Right atrium auricular region (tissue), 2 donors: ENCODE results near the gene CCDC91. TPM values are rescaled to one million over a fixed set of nuclear protein-coding genes. Genes with fewer than 3 reads are reported as not detected.
"Not testable (repeated sequence)": the region's sequence is repeated elsewhere in the genome, so short reads cannot be mapped to it uniquely, and the experiment has no call there.

Experiments
- DNase-seq: peaks from one replicate; pipeline ENCODE4 v3.0.0-alpha.2; 2019; ENCODE audit warnings: low spot score
- H3K27ac ChIP-seq, 2 donors: fragments of 200-600 bp; sonication (generic); 1 replicate in 1 of 2; 2 replicates in 1 of 2; pipeline ENCODE4 v1.5.1; 2016 to 2019
- H3K27me3 ChIP-seq, 2 donors: fragments of 200-600 bp; sonication (generic); one replicate each; pipeline versions ENCODE4 v1.5.1 to v1.6.0; 2017 to 2019
- H3K36me3 ChIP-seq: fragments of 200-600 bp; sonication (generic); one replicate; pipeline ENCODE4 v1.5.1; 2016
- H3K4me1 ChIP-seq, 2 donors: fragments of 200-600 bp; sonication (generic); one replicate each; pipeline versions ENCODE4 v1.5.1 to v1.6.0; 2017 to 2019
- H3K4me3 ChIP-seq, 2 donors: fragments of 200-600 bp; sonication (generic); 1 replicate in 1 of 2; 2 replicates in 1 of 2; pipeline ENCODE4 v1.5.1; 2017 to 2019; ENCODE audit warnings: mild to moderate bottlenecking in 1 of 2, moderate library complexity in 1 of 2
- H3K9me3 ChIP-seq, 2 donors: fragments of 200-600 bp; sonication (generic); one replicate each; pipeline ENCODE4 v1.5.1; 2019
- total RNA-seq, 2 donors: library from RNA; depleted of rRNA; stranded (reverse); fragments of >200 nt; gene quantifications; one replicate each; pipeline ENCODE4 v1.1.0, GENCODE V29; 2016
- TF ChIP-seq, protein P1 (sequence below), 2 donors: fragments of 200-600 bp; sonication (generic); IDR thresholded peaks; one replicate each; pipeline ENCODE4 v1.5.1; 2019; ENCODE audit warnings: antibody characterized with exemption in 2 of 2

CCDC91 gene
- total RNA-seq, 2 donors from 2014 or later: 33.6 to 36.1 TPM

DNA sequence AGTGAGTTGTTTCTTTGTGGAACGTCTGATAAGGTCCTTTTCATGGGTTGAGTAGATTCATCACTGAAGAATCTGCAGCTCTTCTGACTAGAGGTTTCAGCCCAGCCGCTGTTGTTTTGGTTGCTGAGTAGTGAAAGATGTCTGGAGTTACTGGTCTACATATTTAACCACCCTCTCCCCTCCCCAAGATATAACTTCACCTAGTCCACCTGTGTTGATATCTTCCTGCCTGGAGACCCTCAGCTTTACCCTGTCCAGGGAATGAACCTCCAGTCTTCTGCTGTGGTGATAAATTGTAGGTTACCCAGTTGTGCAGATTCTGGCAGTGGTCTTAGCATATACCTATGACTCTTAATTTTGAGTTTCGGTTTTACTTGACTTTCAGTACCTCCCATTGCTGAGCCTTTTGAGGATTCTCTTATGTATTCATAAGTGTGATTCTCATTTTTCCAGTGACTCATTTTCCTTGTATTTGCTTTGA, 62.9 kb downstream of the CCDC91 start:
- Histone ChIP-seq H3K9me3 (no peaks in the 10 kb centered on the region), H3K27me3 (no peaks in the 10 kb centered on the region), H3K4me1 (peaks cover 0 to 18% of the 10 kb centered on the region in 2 donors), H3K27ac (no peak overlapping the region), H3K36me3 (no peaks in the 10 kb centered on the region), H3K4me3 (no peak overlapping the region)
- TF ChIP-seq, protein P1, sequence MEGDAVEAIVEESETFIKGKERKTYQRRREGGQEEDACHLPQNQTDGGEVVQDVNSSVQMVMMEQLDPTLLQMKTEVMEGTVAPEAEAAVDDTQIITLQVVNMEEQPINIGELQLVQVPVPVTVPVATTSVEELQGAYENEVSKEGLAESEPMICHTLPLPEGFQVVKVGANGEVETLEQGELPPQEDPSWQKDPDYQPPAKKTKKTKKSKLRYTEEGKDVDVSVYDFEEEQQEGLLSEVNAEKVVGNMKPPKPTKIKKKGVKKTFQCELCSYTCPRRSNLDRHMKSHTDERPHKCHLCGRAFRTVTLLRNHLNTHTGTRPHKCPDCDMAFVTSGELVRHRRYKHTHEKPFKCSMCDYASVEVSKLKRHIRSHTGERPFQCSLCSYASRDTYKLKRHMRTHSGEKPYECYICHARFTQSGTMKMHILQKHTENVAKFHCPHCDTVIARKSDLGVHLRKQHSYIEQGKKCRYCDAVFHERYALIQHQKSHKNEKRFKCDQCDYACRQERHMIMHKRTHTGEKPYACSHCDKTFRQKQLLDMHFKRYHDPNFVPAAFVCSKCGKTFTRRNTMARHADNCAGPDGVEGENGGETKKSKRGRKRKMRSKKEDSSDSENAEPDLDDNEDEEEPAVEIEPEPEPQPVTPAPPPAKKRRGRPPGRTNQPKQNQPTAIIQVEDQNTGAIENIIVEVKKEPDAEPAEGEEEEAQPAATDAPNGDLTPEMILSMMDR (IDR thresholded peaks at IDR 0.05): no peak
- DNase-seq: no peak

DNA sequence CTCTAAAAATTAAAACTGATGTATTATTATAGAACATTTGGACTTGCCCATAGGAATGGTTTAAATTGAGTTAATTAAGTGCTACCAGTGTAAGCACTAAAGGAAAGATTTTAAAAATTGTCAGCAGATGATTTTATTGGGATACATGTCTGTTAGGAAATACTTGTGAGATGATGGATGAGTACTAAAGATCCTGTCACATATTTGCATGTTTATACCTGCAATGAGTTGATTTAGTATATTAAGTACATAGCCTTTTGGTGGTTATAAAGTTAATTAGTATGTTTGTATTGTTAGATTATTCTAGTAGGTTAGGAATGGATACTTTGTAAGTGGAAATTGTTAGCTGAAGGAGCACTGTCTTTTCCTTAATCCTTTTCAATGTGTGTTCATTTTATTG, 67.2 kb downstream of the CCDC91 start:
- H3K36me3 ChIP-seq: no peaks in the 10 kb centered on the region
- H3K9me3 ChIP-seq: no peaks in the 10 kb centered on the region
- no peak overlapping the region for H3K27ac ChIP-seq
- H3K4me3 ChIP-seq: no peak overlapping the region
- TF ChIP-seq, protein P1 (IDR thresholded peaks at IDR 0.05): no peak
- H3K4me1 ChIP-seq: no peaks in the 10 kb centered on the region
- no peak for DNase-seq
- H3K27me3 ChIP-seq: no peaks in the 10 kb centered on the region

- H3K27ac ChIP-seq: no peak overlapping the region
- H3K4me1 ChIP-seq: no peaks in the 10 kb centered on the region
- no peaks in the 10 kb centered on the region for H3K9me3 ChIP-seq
- no peaks in the 10 kb centered on the region for H3K27me3 ChIP-seq
- H3K4me3 ChIP-seq: no peak overlapping the region
- no peak for DNase-seq
- TF ChIP-seq, protein P1 (IDR thresholded peaks at IDR 0.05): no peak
- no peaks in the 10 kb centered on the region for H3K36me3 ChIP-seq
Observed at GRCh38 chr12:28258998-28259397, 68.7 kb downstream of the CCDC91 start.

- TF ChIP-seq, protein P1 (IDR thresholded peaks at IDR 0.05): no peak
- Histone ChIP-seq H3K36me3 (no peaks in the 10 kb centered on the region), H3K4me3 (no peak overlapping the region), H3K27me3 (no peaks in the 10 kb centered on the region), H3K27ac (no peak overlapping the region), H3K4me1 (no peaks in the 10 kb centered on the region), H3K9me3 (peaks cover 0 to 4% of the 10 kb centered on the region in 2 donors)
- no peak for DNase-seq
Observed at GRCh38 chr12:28265435-28266042, 75.3 kb downstream of the CCDC91 start.

DNA sequence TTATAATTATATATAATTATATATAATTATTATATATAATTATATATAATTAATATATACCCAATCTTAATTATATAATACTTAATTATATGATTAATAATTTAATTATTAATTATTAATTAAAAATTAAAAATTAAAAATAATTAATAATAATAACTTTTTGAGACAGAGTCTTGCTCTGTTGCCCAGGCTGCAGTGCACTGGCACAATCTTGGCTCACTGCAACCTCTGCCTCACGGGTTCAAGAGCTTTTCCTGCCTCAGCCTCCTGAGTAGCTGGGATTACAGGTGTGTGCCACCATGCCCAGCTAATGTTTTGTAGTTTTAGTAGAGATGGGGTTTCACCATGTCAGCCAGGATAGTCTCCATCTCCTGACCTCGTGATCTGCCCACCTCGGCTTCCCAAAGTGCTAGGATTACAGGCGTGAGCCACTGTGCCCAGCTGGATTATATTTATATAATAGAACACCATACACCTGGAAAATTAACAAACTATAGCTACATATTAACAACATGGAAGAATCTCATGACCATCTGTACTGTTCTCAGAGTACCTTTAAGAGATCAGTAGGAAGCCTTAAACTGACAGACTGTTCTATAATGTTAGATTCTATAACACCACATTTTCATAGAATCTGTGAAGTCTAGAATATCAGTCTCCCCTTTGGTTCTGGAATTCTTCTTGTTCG, 77.8 kb downstream of the CCDC91 start:
- peaks cover 0 to 24% of the 10 kb centered on the region in 2 donors for H3K9me3 ChIP-seq
- H3K36me3 ChIP-seq, H3K4me3 ChIP-seq, H3K27me3 ChIP-seq, H3K4me1 ChIP-seq, H3K27ac ChIP-seq, DNase-seq: not testable (repeated sequence)

DNA sequence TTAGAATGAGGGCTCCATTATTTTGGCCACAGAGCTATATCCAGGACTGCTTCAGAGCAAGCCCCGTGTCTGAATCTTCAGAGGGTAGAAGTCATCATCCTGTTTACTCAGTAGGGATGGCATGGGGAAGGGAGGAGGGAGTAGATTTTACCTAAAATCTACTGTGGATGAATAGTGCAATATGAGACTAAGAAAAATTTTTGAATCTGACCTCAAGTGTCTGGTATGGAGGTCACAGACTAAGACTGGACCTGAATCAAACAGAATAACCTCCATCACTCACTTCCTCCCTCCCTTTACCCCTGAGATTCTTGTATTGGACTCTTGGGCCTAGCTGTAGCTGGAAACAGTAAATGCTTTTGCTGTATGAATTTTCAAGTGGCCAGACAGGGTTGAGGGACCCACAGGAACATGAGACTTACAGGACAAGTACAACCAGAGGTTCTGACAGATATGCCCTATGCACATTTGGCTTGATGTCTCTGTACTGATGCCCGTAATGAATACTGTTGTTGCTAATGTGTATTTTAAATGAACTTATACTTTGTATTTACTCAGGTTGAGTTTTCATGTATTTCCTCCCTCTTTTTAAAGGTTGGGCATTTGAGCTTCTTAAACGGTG, 78.5 kb downstream of the CCDC91 start:
- TF ChIP-seq, protein P1 (IDR thresholded peaks at IDR 0.05): no peak
- no peak overlapping the region for H3K27ac ChIP-seq
- no peaks in the 10 kb centered on the region for H3K27me3 ChIP-seq
- H3K4me1 ChIP-seq: no peaks in the 10 kb centered on the region
- no peak for DNase-seq
- peaks cover 0 to 24% of the 10 kb centered on the region in 2 donors for H3K9me3 ChIP-seq
- H3K4me3 ChIP-seq: no peak overlapping the region
- H3K36me3 ChIP-seq: no peaks in the 10 kb centered on the region
